ENCODE measurements around the gene FOXL3.
"Not testable (repeated sequence)": the region's sequence is repeated elsewhere in the genome, so short reads cannot be mapped to it uniquely, and the experiment has no call there.

The FOXL3 gene

GRCh38 chr7:261341-262250, 28.4 kb upstream of the FOXL3 start:
- H3K9me3 Mint-ChIP-seq: peaks cover 8 to 15% of the 10 kb centered on the region in 2 donors
- no peak for ATAC-seq
- H3K27ac Mint-ChIP-seq: peak overlapping the region in 1 of 2 donors; percentile 16
- no peaks in the 10 kb centered on the region for H3K27me3 Mint-ChIP-seq
- H3K4me3 Mint-ChIP-seq: no peak overlapping the region
- DNase-seq: no peak
- H3K4me1 Mint-ChIP-seq: peaks cover 16% of the 10 kb centered on the region

GRCh38 chr7:262251-262572, 27.8 kb upstream of the FOXL3 start:
- Mint-ChIP-seq H3K27ac (peak overlapping the region in 1 of 2 donors; percentile 16), H3K4me1 (peaks cover 16% of the 10 kb centered on the region), H3K27me3 (no peaks in the 10 kb centered on the region), H3K9me3 (peaks cover 8 to 15% of the 10 kb centered on the region in 2 donors), H3K4me3 (no peak overlapping the region)
- no peak for ATAC-seq
- DNase-seq: no peak

DNA sequence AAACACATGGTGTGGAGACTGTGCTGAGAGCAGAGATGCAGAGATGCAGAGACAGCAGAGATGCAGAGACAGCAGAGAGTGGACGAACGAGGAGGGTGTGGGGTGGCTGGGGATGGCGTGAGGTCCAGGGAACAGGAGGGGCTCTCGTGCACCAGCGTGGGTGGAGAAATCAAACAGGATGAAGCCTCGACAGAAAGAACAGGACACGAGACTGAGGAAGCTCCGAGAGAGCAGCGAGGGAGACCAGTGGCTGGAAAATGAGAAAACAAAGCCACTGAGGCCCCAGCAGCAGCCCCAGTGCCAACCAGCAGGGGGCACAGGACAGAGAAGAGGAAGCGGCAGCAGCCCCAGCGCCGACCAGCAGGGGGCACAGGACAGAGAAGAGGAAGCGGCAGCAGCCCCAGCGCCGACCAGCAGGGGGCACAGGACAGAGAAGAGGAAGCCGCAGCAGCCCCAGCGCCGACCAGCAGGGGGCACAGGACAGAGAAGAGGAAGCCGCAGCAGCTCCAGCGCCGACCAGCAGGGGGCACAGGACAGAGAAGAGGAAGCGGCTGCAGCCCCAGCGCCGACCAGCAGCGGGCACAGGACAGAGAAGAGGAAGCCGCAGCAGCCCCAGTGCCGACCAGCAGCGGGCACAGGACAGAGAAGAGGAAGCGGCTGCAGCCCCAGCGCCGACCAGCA, 27.2 kb upstream of the FOXL3 start:
- Mint-ChIP-seq H3K9me3 (peaks cover 8 to 15% of the 10 kb centered on the region in 2 donors), H3K4me3 (peak overlapping the region in 1 of 2 donors; percentile 22), H3K4me1 (peaks cover 16% of the 10 kb centered on the region)
- H3K27me3 Mint-ChIP-seq, H3K27ac Mint-ChIP-seq, ATAC-seq: not testable (repeated sequence)
- peak; percentile 52 to 60 for DNase-seq

DNA sequence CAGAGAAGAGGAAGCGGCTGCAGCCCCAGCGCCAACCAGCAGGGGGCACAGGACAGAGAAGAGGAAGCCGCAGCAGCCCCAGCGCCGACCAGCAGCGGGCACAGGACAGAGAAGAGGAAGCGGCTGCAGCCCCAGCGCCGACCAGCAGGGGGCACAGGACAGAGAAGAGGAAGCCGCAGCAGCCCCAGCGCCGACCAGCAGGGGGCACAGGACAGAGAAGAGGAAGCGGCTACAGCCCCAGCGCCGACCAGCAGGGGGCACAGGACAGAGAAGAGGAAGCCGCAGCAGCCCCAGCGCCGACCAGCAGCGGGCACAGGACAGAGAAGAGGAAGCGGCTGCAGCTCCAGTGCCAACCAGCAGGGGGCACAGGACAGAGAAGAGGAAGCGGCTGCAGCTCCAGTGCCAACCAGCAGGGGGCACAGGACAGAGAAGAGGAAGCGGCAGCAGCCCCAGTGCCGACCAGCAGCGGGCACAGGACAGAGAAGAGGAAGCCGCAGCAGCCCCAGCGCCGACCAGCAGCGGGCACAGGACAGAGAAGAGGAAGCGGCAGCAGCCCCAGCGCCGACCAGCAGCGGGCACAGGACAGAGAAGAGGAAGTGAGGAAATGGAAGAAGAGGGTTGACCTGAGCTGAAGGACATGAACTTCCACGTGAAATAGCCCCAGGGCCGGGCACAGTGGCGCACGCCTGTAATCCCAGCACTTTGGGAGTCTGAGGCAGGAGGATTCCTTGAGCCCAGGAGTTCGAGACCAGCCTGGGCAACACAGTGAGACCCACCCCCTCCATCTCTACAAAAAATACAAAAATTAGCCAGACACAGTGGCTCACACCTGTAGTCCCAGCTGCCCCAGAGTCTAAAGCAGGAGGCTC, 26.3 kb upstream of the FOXL3 start:
- H3K27ac Mint-ChIP-seq: peak overlapping the region in 1 of 2 donors; percentile 11
- H3K4me1 Mint-ChIP-seq: peaks cover 16% of the 10 kb centered on the region
- DNase-seq (peak; percentile 92 to 98), ATAC-seq (peak; percentile 39)
- not testable (repeated sequence) for H3K27me3 Mint-ChIP-seq
- H3K9me3 Mint-ChIP-seq: peaks cover 8 to 15% of the 10 kb centered on the region in 2 donors
- peak overlapping the region; percentile 72 to 76 for H3K4me3 Mint-ChIP-seq

GRCh38 chr7:264541-265191, 25.3 kb upstream of the FOXL3 start:
- Mint-ChIP-seq H3K4me3 (no peak overlapping the region), H3K9me3 (peaks cover 8 to 15% of the 10 kb centered on the region in 2 donors), H3K27me3 (no peaks in the 10 kb centered on the region), H3K27ac (peak overlapping the region in 1 of 2 donors; percentile 43), H3K4me1 (peaks cover 16% of the 10 kb centered on the region)
- DNase-seq (no peak), ATAC-seq (no peak)

- DNase-seq (no peak), ATAC-seq (no peak)
- H3K4me1 Mint-ChIP-seq: peaks cover 16% of the 10 kb centered on the region
- no peaks in the 10 kb centered on the region for H3K27me3 Mint-ChIP-seq
- H3K4me3 Mint-ChIP-seq: no peak overlapping the region
- H3K27ac Mint-ChIP-seq: no peak overlapping the region
- peaks cover 8 to 15% of the 10 kb centered on the region in 2 donors for H3K9me3 Mint-ChIP-seq
Measured at GRCh38 chr7:265192-265997, 24.6 kb upstream of the FOXL3 start.

DNA sequence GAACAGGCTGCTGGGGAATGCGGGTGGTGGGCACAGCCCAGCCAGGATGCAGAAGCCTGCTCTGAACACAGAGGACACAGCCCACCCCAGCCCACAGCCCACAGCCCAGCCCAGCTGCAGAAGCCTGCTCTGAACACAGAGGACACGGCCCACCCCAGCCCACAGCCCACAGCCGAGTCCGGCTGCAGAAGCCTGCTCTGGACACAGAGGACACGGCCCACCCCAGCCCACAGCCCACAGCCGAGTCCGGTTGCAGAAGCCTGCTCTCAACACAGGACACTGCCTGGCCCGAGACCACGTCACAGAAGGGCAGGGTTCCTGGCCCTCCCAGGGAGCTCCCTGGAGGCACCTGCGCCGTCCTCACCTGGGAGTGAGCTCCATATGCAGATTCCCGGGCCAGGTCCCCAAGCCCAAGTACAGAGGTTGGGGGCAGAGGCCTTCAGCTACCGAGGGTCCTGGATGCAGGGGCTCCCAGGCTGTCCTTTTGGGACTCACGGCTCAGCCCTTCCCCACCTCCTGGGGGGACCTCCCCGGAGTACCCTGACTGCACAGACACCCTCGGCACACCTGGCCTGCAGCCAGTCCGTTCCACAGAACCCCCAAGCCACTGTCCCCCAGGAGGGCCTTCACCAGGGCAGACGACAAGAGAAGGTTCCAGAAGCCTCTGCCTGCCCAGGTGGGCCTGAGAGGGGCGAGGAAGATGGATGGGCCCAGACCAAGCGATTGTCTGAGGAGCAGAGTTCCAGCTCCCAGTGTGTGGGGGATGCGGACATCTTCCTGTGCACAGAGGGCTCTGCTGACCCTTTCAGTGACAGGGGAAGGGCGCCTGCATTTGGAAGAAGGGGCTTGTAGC, 23.7 kb upstream of the FOXL3 start:
- Mint-ChIP-seq H3K4me1 (peaks cover 16% of the 10 kb centered on the region), H3K27ac (no peak overlapping the region), H3K9me3 (peaks cover 8 to 15% of the 10 kb centered on the region in 2 donors), H3K4me3 (no peak overlapping the region), H3K27me3 (no peaks in the 10 kb centered on the region)
- no peak for DNase-seq
- ATAC-seq: peak; percentile 19

GRCh38 chr7:266851-267840, 22.8 kb upstream of the FOXL3 start:
- Mint-ChIP-seq H3K27me3 (no peaks in the 10 kb centered on the region), H3K9me3 (peaks cover 4 to 6% of the 10 kb centered on the region in 2 donors), H3K27ac (no peak overlapping the region), H3K4me3 (no peak overlapping the region), H3K4me1 (peaks cover 12% of the 10 kb centered on the region)
- ATAC-seq: no peak
- no peak for DNase-seq

DNA sequence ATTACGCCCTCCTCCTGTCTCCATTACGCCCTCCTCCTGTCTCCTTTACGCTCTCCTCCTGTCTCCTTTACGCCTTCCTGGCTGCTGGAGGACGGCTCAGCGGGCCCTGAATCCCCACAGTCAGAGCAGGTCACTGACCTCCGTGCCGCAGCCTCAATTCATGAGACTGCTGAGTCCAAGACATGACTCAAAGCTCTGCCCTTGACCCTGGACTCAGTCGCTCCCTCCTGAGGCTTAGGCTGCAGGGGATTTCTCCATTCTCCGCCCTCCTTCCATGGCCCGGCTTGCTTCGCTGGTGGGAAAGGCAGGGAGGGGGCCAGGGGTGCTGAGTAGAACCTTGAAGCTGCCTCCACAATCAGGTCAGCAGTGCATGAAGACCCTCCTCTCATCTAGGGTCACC, 21.0 kb upstream of the FOXL3 start:
- peaks cover 3% of the 10 kb centered on the region for H3K4me1 Mint-ChIP-seq
- ATAC-seq (no peak), DNase-seq (no peak)
- no peak overlapping the region for H3K27ac Mint-ChIP-seq
- H3K27me3 Mint-ChIP-seq: no peaks in the 10 kb centered on the region
- H3K9me3 Mint-ChIP-seq: peaks cover 13 to 16% of the 10 kb centered on the region in 2 donors
- no peak overlapping the region for H3K4me3 Mint-ChIP-seq

DNA sequence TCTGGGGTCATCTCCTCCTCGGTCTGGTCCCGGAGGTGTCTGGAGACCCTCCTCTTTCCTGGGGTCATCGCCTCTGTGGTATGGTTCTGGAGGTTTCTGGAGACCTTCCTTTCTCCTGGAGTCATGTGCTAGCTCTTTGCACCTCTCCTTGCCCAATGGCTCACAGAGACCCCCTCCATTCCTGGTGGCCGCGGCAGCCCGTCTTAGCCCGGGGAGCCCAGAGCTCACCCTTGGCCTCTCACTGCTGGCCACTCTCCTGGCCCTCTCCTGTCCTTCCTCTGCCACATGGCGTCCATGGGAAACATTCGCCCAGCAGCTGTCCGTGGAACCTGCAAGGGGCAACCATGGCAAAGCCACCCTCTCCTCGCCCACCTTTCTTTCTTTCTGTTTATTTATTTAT, 20.2 kb upstream of the FOXL3 start:
- ATAC-seq (no peak), DNase-seq (no peak)
- Mint-ChIP-seq H3K9me3 (peaks cover 14 to 24% of the 10 kb centered on the region in 2 donors), H3K4me1 (no peaks in the 10 kb centered on the region), H3K4me3 (no peak overlapping the region), H3K27ac (no peak overlapping the region), H3K27me3 (no peaks in the 10 kb centered on the region)

DNA sequence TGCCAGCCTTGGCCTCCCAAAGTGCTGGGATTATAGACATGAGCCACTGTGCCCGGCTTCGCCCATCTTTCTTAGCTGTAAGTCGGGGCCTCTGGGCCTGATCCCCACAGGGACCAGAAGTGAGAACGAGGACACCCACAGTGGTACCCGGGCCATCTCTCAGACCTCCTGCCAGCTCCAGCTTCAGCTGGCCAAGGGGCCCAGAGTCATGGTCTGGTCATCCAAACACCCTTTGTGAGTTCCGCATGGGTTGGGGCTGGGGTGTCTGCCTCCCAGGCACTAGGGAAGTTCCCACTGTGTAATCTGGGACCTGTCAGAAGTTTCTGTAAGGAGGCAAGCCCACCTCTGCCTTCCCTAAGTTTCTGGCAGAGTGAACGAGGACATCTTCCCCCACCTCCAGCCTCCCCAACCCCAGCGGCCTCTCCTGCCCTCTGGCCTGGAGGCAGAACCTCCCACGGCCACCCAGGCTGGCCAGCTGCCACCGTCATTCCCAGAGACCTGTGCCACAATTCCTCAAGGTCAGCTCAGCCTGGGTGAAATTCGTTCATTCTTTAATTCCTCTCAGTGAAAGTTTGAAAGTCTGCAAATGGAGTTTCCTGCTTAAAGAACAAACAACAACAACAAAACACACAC, 19.5 kb upstream of the FOXL3 start:
- ATAC-seq: no peak
- no peak for DNase-seq
- Mint-ChIP-seq H3K4me1 (no peaks in the 10 kb centered on the region), H3K27me3 (no peaks in the 10 kb centered on the region), H3K27ac (peak overlapping the region in 1 of 2 donors; percentile 51), H3K9me3 (peaks cover 18 to 29% of the 10 kb centered on the region in 2 donors), H3K4me3 (no peak overlapping the region)

DNA sequence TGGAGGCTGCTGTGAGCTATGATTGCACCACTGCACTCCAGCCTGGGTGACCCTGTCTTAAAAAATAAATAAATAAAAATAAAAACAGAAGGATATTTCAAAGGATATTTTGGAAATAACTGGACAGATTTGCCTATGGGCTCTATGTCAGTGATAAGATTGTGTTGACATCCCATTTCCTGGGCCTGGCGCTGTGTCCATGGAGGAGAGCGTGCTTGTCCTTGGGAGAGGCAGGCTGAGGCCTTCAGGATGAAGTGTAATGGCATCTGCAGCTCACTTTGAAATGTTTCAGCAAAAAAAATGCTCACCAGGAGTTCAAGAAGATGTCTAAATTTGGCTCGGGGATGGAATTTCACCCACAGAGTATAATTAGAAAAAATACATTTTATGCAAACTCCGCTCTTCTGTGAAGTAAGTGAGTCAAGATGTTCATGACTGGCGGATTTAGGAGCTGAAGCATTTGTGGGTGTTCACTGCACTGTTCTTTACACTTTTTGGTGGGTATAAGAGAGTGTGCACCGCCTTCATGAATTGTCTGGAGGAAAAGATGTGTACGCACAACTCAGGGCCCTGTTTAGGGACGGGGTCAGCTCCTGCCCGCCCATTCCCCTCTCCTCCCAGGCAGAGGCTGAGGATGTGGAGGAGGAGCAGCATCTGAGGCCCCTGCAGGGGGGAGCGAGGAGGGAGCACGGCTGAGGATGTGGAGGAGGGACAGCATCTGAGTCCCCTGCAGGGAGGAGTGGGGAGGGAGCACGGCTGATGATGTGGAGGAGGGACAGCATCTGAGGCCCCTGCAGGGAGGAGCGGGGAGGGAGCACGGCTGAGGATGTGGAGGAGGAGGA, 18.5 kb upstream of the FOXL3 start:
- H3K9me3 Mint-ChIP-seq: peaks cover 18 to 29% of the 10 kb centered on the region in 2 donors
- H3K4me1 Mint-ChIP-seq: no peaks in the 10 kb centered on the region
- DNase-seq: no peak
- no peaks in the 10 kb centered on the region for H3K27me3 Mint-ChIP-seq
- no peak overlapping the region for H3K4me3 Mint-ChIP-seq
- ATAC-seq: no peak
- H3K27ac Mint-ChIP-seq: no peak overlapping the region

All from stimulated activated naive CD8-positive, alpha-beta T cell treated with anti-CD3 and anti-CD28 coated beads, Interleukin-15, amount 100 ng/mL, for 72 hours (primary cell).